Measurements from ENCODE around the gene NACA. TPM values are rescaled to one million over a fixed set of nuclear protein-coding genes. Genes with fewer than 3 reads are reported as not detected.

NACA gene
- total and polyA plus RNA-seq, 3 experiments from 2014 or later, result 957 to 1,079 (median 1,017) TPM

- POLR2A ChIA-PET, result interaction anchor here (0.5 to 1.7 kb wide), 3 partner anchors 11 to 41 kb away, joined by 4 to 11 read pairs (median 6); no protein-coding TSS in a partner anchor
- H3K36me3 Mint-ChIP-seq, result peaks cover 0 to 69% (median 9%) of the 10 kb centered on the region in 3 donors
Measured at GRCh38 chr12:56723352-56723751, 1.7 kb downstream of the NACA start.

GRCh38 chr12:56722832-56723231 is 2.3 kb downstream of the NACA start:
- H3K4me1 ChIP-seq (ENCODE audit: insufficient read depth, low read length), result peaks cover 67% of the 10 kb centered on the region
- no peaks in the 10 kb centered on the region for H3K27me3 ChIP-seq (ENCODE audit: insufficient read depth, low read length, poor library complexity, severe bottlenecking)
- no peak for DNase-seq
- peaks cover 0 to 4% of the 10 kb centered on the region in 2 donors for H3K27me3 Mint-ChIP-seq
- peak overlapping the region; percentile 19 for H3K27ac ChIP-seq (ENCODE audit: low read depth, low read length)
- POLR2A ChIA-PET, result interaction anchor here (0.6 to 1.7 kb wide), 3 partner anchors 30 to 40 kb away, joined by 4 to 11 read pairs (median 6); no protein-coding TSS in a partner anchor
- H3K4me1 Mint-ChIP-seq, result peaks cover 72 to 74% (median 73%) of the 10 kb centered on the region in 3 donors
- peaks cover 40% of the 10 kb centered on the region for H3K36me3 ChIP-seq (ENCODE audit: insufficient read depth, low read length)
- peak overlapping the region; percentile 62 to 98 (median 93) for H3K27ac Mint-ChIP-seq
- H3K4me3 ChIP-seq (ENCODE audit: low read length), result peak overlapping the region; percentile 96
- no peaks in the 10 kb centered on the region for H3K9me3 Mint-ChIP-seq
- peak overlapping the region; percentile 89 to 99 (median 98) for H3K4me3 Mint-ChIP-seq
- CTCF ChIA-PET, result no interaction called here
- H3K9me3 ChIP-seq (ENCODE audit: low read length), result no peaks in the 10 kb centered on the region
- peaks cover 0 to 67% (median 9%) of the 10 kb centered on the region in 3 donors for H3K36me3 Mint-ChIP-seq

More at GRCh38 chr12:56723352-56723751, 1.7 kb downstream of the NACA start:
- Mint-ChIP-seq H3K9me3 (no peaks in the 10 kb centered on the region), H3K27ac (peak overlapping the region; percentile 84 to 98 (median 94)), H3K4me1 (peaks cover 72 to 74% (median 73%) of the 10 kb centered on the region in 3 donors), H3K27me3 (peaks cover 0 to 4% of the 10 kb centered on the region in 2 donors), H3K4me3 (peak overlapping the region; percentile 89 to 99 (median 98))
- Histone ChIP-seq H3K27me3 (ENCODE audit: insufficient read depth, low read length, poor library complexity, severe bottlenecking) (no peaks in the 10 kb centered on the region), H3K9me3 (ENCODE audit: low read length) (no peaks in the 10 kb centered on the region), H3K27ac (ENCODE audit: low read depth, low read length) (peak overlapping the region; percentile 79), H3K4me1 (ENCODE audit: insufficient read depth, low read length) (peaks cover 67% of the 10 kb centered on the region), H3K36me3 (ENCODE audit: insufficient read depth, low read length) (peaks cover 40% of the 10 kb centered on the region), H3K4me3 (ENCODE audit: low read length) (peak overlapping the region; percentile 96)
- CTCF ChIA-PET, result no interaction called here
- no peak for DNase-seq

GRCh38 chr12:56721721-56722120 is 3.4 kb downstream of the NACA start:
- Histone ChIP-seq H3K27me3 (ENCODE audit: insufficient read depth, low read length, poor library complexity, severe bottlenecking) (no peaks in the 10 kb centered on the region), H3K4me1 (ENCODE audit: insufficient read depth, low read length) (peaks cover 72% of the 10 kb centered on the region), H3K27ac (ENCODE audit: low read depth, low read length) (no peak overlapping the region), H3K36me3 (ENCODE audit: insufficient read depth, low read length) (peaks cover 40% of the 10 kb centered on the region), H3K4me3 (ENCODE audit: low read length) (peak overlapping the region; percentile 8), H3K9me3 (ENCODE audit: low read length) (no peaks in the 10 kb centered on the region)
- Mint-ChIP-seq H3K9me3 (no peaks in the 10 kb centered on the region), H3K36me3 (peaks cover 0 to 67% (median 9%) of the 10 kb centered on the region in 3 donors), H3K27ac (peak overlapping the region; percentile 50 to 98 (median 86)), H3K27me3 (peaks cover 0 to 4% of the 10 kb centered on the region in 2 donors), H3K4me3 (peak overlapping the region; percentile 6 to 99 (median 89)), H3K4me1 (peaks cover 75 to 77% (median 77%) of the 10 kb centered on the region in 3 donors)
- no peak for DNase-seq
- ChIA-PET POLR2A (interaction anchor here (1.0 kb wide), 1 partner anchor 35 kb away, joined by 4 read pairs; no protein-coding TSS in a partner anchor), CTCF (no interaction called here)

GRCh38 chr12:56721216-56721615 is 3.9 kb downstream of the NACA start:
- Mint-ChIP-seq H3K4me3 (peak overlapping the region; percentile 27 to 95 (median 58)), H3K4me1 (peaks cover 79 to 82% (median 81%) of the 10 kb centered on the region in 3 donors), H3K9me3 (no peaks in the 10 kb centered on the region), H3K27ac (peak overlapping the region; percentile 52 to 97 (median 84)), H3K36me3 (peaks cover 0 to 72% (median 9%) of the 10 kb centered on the region in 3 donors), H3K27me3 (peaks cover 0 to 4% of the 10 kb centered on the region in 2 donors)
- Histone ChIP-seq H3K4me3 (ENCODE audit: low read length) (no peak overlapping the region), H3K27ac (ENCODE audit: low read depth, low read length) (no peak overlapping the region), H3K27me3 (ENCODE audit: insufficient read depth, low read length, poor library complexity, severe bottlenecking) (no peaks in the 10 kb centered on the region), H3K4me1 (ENCODE audit: insufficient read depth, low read length) (peaks cover 74% of the 10 kb centered on the region), H3K36me3 (ENCODE audit: insufficient read depth, low read length) (peaks cover 42% of the 10 kb centered on the region), H3K9me3 (ENCODE audit: low read length) (no peaks in the 10 kb centered on the region)
- ChIA-PET POLR2A (no interaction called here), CTCF (no interaction called here)
- no peak for DNase-seq

GRCh38 chr12:56720731-56721151 is 4.4 kb downstream of the NACA start:
- H3K36me3 ChIP-seq (ENCODE audit: insufficient read depth, low read length), result peaks cover 47% of the 10 kb centered on the region
- POLR2A ChIA-PET, result interaction anchor here (0.5 kb wide), 1 partner anchor 29 kb away, joined by 7 read pairs; no protein-coding TSS in a partner anchor

GRCh38 chr12:56719056-56719455 is 6.0 kb downstream of the NACA start:
- Histone ChIP-seq H3K4me1 (ENCODE audit: insufficient read depth, low read length) (peaks cover 71% of the 10 kb centered on the region), H3K27me3 (ENCODE audit: insufficient read depth, low read length, poor library complexity, severe bottlenecking) (no peaks in the 10 kb centered on the region), H3K36me3 (ENCODE audit: insufficient read depth, low read length) (peaks cover 58% of the 10 kb centered on the region), H3K27ac (ENCODE audit: low read depth, low read length) (no peak overlapping the region), H3K9me3 (ENCODE audit: low read length) (no peaks in the 10 kb centered on the region), H3K4me3 (ENCODE audit: low read length) (no peak overlapping the region)
- Mint-ChIP-seq H3K4me3 (peak overlapping the region in 3 of 7 donors; percentile 2 to 18 (median 5)), H3K27me3 (peaks cover 0 to 4% of the 10 kb centered on the region in 2 donors), H3K9me3 (no peaks in the 10 kb centered on the region), H3K4me1 (peaks cover 74 to 81% (median 80%) of the 10 kb centered on the region in 3 donors), H3K27ac (peak overlapping the region in 7 of 8 donors; percentile 1 to 97 (median 83)), H3K36me3 (peaks cover 0 to 81% (median 11%) of the 10 kb centered on the region in 3 donors)
- ChIA-PET POLR2A (interaction anchor here (0.6 to 1.7 kb wide), 3 partner anchors 31 to 73 kb away, joined by 3 to 6 read pairs (median 3); partner anchors contain the start of genes ATP5F1B and PTGES3), CTCF (no interaction called here)
- DNase-seq, result no peak

More at GRCh38 chr12:56720731-56721151, 4.4 kb downstream of the NACA start:
- Mint-ChIP-seq H3K9me3 (no peaks in the 10 kb centered on the region), H3K36me3 (peaks cover 0 to 77% (median 9%) of the 10 kb centered on the region in 3 donors), H3K27me3 (peaks cover 0 to 4% of the 10 kb centered on the region in 2 donors), H3K4me1 (peaks cover 79 to 83% (median 82%) of the 10 kb centered on the region in 3 donors), H3K4me3 (peak overlapping the region; percentile 27 to 95 (median 58)), H3K27ac (peak overlapping the region; percentile 64 to 97 (median 86))
- CTCF ChIA-PET, result interaction anchor here (1.0 kb wide), 1 partner anchor 31 kb away, joined by 4 read pairs; no protein-coding TSS in a partner anchor
- no peak overlapping the region for H3K27ac ChIP-seq (ENCODE audit: low read depth, low read length)
- H3K4me1 ChIP-seq (ENCODE audit: insufficient read depth, low read length), result peaks cover 74% of the 10 kb centered on the region
- no peak for DNase-seq
- H3K9me3 ChIP-seq (ENCODE audit: low read length), result no peaks in the 10 kb centered on the region
- H3K4me3 ChIP-seq (ENCODE audit: low read length), result no peak overlapping the region
- no peaks in the 10 kb centered on the region for H3K27me3 ChIP-seq (ENCODE audit: insufficient read depth, low read length, poor library complexity, severe bottlenecking)

- Mint-ChIP-seq H3K27me3 (peaks cover 0 to 4% of the 10 kb centered on the region in 2 donors), H3K27ac (peak overlapping the region; percentile 1 to 97 (median 81)), H3K36me3 (peaks cover 0 to 82% (median 15%) of the 10 kb centered on the region in 3 donors), H3K9me3 (no peaks in the 10 kb centered on the region), H3K4me1 (peaks cover 70 to 77% (median 76%) of the 10 kb centered on the region in 3 donors), H3K4me3 (peak overlapping the region in 1 of 7 donors; percentile 72)
- no peaks in the 10 kb centered on the region for H3K9me3 ChIP-seq (ENCODE audit: low read length)
- no peak overlapping the region for H3K4me3 ChIP-seq (ENCODE audit: low read length)
- H3K27ac ChIP-seq (ENCODE audit: low read depth, low read length), result no peak overlapping the region
- POLR2A ChIA-PET, result interaction anchor here (0.6 to 1.7 kb wide), 3 partner anchors 30 to 72 kb away, joined by 3 to 6 read pairs (median 3); partner anchors contain the start of genes ATP5F1B and PTGES3
- peaks cover 58% of the 10 kb centered on the region for H3K36me3 ChIP-seq (ENCODE audit: insufficient read depth, low read length)
- H3K27me3 ChIP-seq (ENCODE audit: insufficient read depth, low read length, poor library complexity, severe bottlenecking), result no peaks in the 10 kb centered on the region
- no peak for DNase-seq
- CTCF ChIA-PET, result interaction anchor here (1.2 kb wide), 1 partner anchor 30 kb away, joined by 3 read pairs; the partner anchor contains the start of gene PTGES3
- peaks cover 66% of the 10 kb centered on the region for H3K4me1 ChIP-seq (ENCODE audit: insufficient read depth, low read length)
Measured at GRCh38 chr12:56718636-56719035, 6.5 kb downstream of the NACA start.

GRCh38 chr12:56718149-56718548 is 7.0 kb downstream of the NACA start:
- H3K4me3 Mint-ChIP-seq, result no peak overlapping the region
- H3K27ac ChIP-seq (ENCODE audit: low read depth, low read length), result no peak overlapping the region
- CTCF ChIA-PET, result interaction anchor here (0.8 to 1.2 kb wide), 2 partner anchors 30 to 34 kb away, joined by 3 read pairs; partner anchors contain the start of gene PTGES3
- peaks cover 0 to 4% of the 10 kb centered on the region in 2 donors for H3K27me3 Mint-ChIP-seq
- H3K27ac Mint-ChIP-seq, result no peak overlapping the region
- H3K27me3 ChIP-seq (ENCODE audit: insufficient read depth, low read length, poor library complexity, severe bottlenecking), result no peaks in the 10 kb centered on the region
- H3K36me3 Mint-ChIP-seq, result peaks cover 5 to 82% (median 17%) of the 10 kb centered on the region in 3 donors
- no peak for DNase-seq
- no peak overlapping the region for H3K4me3 ChIP-seq (ENCODE audit: low read length)
- H3K9me3 Mint-ChIP-seq, result no peaks in the 10 kb centered on the region
- H3K36me3 ChIP-seq (ENCODE audit: insufficient read depth, low read length), result peaks cover 63% of the 10 kb centered on the region
- H3K9me3 ChIP-seq (ENCODE audit: low read length), result no peaks in the 10 kb centered on the region
- peaks cover 65 to 72% (median 71%) of the 10 kb centered on the region in 3 donors for H3K4me1 Mint-ChIP-seq
- peaks cover 62% of the 10 kb centered on the region for H3K4me1 ChIP-seq (ENCODE audit: insufficient read depth, low read length)
- POLR2A ChIA-PET, result interaction anchor here (0.6 to 1.7 kb wide), 3 partner anchors 30 to 72 kb away, joined by 3 to 6 read pairs (median 3); partner anchors contain the start of genes ATP5F1B and PTGES3
